Peyer's patch (tissue), 4 donors: Measurements from ENCODE around the gene AGBL3.

Source experiments
- CTCF ChIP-seq, 6 experiments: fragments of 450-650 bp in 4 of 6; fragments of 200-600 bp in 2 of 6; sonication (generic) in 1 of 6; IDR thresholded peaks; one replicate each; pipeline ENCODE4 v1.5.1; 2017 to 2019; ENCODE audit warnings: antibody characterized with exemption in 6 of 6, mild to moderate bottlenecking in 3 of 6, moderate library complexity in 1 of 6
- POLR2A ChIP-seq, 2 donors: fragments of 450-650 bp; IDR thresholded peaks; one replicate each; pipeline ENCODE4 v1.5.1; 2017; ENCODE audit warnings: antibody characterized with exemption in 2 of 2, mild to moderate bottlenecking in 2 of 2, moderate library complexity in 2 of 2

DNA sequence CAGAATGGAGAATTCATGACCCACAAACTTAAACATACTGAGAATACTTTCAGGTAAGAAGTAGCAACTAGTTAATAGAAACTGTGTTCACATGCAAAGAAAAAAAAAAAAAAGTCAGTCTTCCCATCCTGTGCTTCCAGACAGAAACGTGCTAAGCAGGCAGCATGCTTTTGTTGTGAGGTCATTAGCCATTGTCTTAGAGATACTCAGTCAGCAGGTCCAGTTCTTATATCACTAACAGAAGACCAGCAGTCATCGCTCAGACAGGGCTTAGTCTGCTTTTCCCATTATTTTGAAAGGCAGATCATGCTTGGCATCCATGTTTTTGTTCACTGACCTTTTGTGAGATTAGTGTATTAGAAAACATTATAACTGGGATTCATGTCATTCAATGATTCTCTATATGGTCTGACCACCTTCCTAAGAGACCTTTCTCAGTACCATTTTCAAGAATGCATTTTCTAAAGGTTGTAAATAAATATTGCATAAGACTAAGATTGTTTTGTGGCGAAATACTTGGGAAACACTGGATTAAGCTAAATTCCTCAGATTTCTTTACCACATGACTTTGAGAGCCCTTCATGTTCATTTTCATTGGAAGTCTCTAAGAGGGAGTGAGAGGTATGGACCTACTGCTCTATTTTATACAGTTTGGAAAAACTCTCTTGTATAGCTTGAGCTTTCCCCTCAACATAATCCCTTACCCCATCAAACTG is 45.0 kb upstream of the AGBL3 start:
- TF ChIP-seq CTCF (IDR thresholded peaks at IDR 0.05) (no peak), POLR2A (IDR thresholded peaks at IDR 0.05) (no peak)
